NB4 (cell line): ENCODE results near the gene PES1.
"Not testable (repeated sequence)": the region's sequence is repeated elsewhere in the genome, so short reads cannot be mapped to it uniquely, and the experiment has no call there.

ENCODE experiments used
- DNase-seq: peaks from one replicate; pipeline ENCODE4 v3.0.0; 2010; ENCODE audit warnings: low read depth
- H3K4me3 ChIP-seq: one replicate; pipeline ENCODE4 v1.5.1; 2011; ENCODE audit warnings: mild to moderate bottlenecking, low read depth, low read length, moderate library complexity
- CTCF ChIP-seq: IDR thresholded peaks from one replicate; pipeline ENCODE4 v1.5.1; 2012; ENCODE audit warnings: low read depth, low read length
- MAX ChIP-seq: IDR thresholded peaks from 2 replicates; pipeline ENCODE4 v1.6.1; 2011; ENCODE audit warnings: low read depth, low read length
- MYC ChIP-seq: IDR thresholded peaks from 2 replicates; pipeline ENCODE4 v1.6.1; 2011; ENCODE audit warnings: low read depth, low read length
- POLR2A ChIP-seq: IDR thresholded peaks from 2 replicates; pipeline ENCODE4 v1.6.1; 2011; ENCODE audit warnings: mild to moderate bottlenecking; ENCODE audit not compliant: insufficient read length; ENCODE audit errors: extremely low read depth

PES1 gene

GRCh38 chr22:30569674-30570202 is 22.0 kb downstream of the PES1 start:
- TF ChIP-seq MAX (no peak), MYC (no peak), CTCF (no peak), POLR2A (no peak)
- no peak for DNase-seq

GRCh38 chr22:30568137-30568805 is 23.4 kb downstream of the PES1 start:
- no peak overlapping the region for H3K4me3 ChIP-seq
- TF ChIP-seq CTCF, result no peak
- TF ChIP-seq MAX, result no peak
- no peak for TF ChIP-seq MYC
- TF ChIP-seq POLR2A, result no peak
- DNase-seq, result no peak

More at GRCh38 chr22:30569674-30570202, 22.0 kb downstream of the PES1 start:
- H3K4me3 ChIP-seq, result no peak overlapping the region

GRCh38 chr22:30567277-30567676 is 24.4 kb downstream of the PES1 start:
- not testable (repeated sequence) for DNase-seq, H3K4me3 ChIP-seq

GRCh38 chr22:30566125-30566524 is 25.6 kb downstream of the PES1 start:
- DNase-seq, result no peak
- TF ChIP-seq POLR2A (no peak), CTCF (no peak), MYC (no peak), MAX (no peak)

GRCh38 chr22:30565341-30565740 is 26.4 kb downstream of the PES1 start:
- H3K4me3 ChIP-seq, result no peak overlapping the region
- TF ChIP-seq POLR2A, result no peak
- TF ChIP-seq CTCF, result no peak
- no peak for DNase-seq

More at GRCh38 chr22:30566125-30566524, 25.6 kb downstream of the PES1 start:
- H3K4me3 ChIP-seq, result no peak overlapping the region

GRCh38 chr22:30564761-30565119 is 27.0 kb downstream of the PES1 start:
- TF ChIP-seq POLR2A (no peak), MYC (no peak), MAX (no peak), CTCF (no peak)
- DNase-seq, result no peak
- H3K4me3 ChIP-seq, result no peak overlapping the region
